KOPT-K1 (cell line): ENCODE data around the gene SLC22A23.

Source experiments
- H3K27ac ChIP-seq: fragments of 200-600 bp; sonication (generic); 2 replicates; pipeline ENCODE4 v1.5.1; 2016; ENCODE audit warnings: antibody characterized with exemption, mild to moderate bottlenecking, low read depth, low read length; ENCODE audit not compliant: poor library complexity, severe bottlenecking
- H3K36me3 ChIP-seq: fragments of 200-600 bp; sonication (generic); 2 replicates; pipeline ENCODE4 v1.5.1; 2017; ENCODE audit warnings: antibody characterized with exemption, mild to moderate bottlenecking, low read length, moderate library complexity; ENCODE audit not compliant: insufficient read depth
- H3K9me3 ChIP-seq: fragments of 200-600 bp; sonication (generic); 2 replicates; pipeline ENCODE4 v1.5.1; 2017; ENCODE audit warnings: antibody characterized with exemption, low read length, mild to moderate bottlenecking; ENCODE audit not compliant: insufficient read depth, poor library complexity, severe bottlenecking

The SLC22A23 gene

GRCh38 chr6:3323696-3324261, 133.1 kb downstream of the SLC22A23 start:
- no peaks in the 10 kb centered on the region for H3K9me3 ChIP-seq
- no peak overlapping the region for H3K27ac ChIP-seq
- no peaks in the 10 kb centered on the region for H3K36me3 ChIP-seq

- H3K9me3 ChIP-seq, result no peaks in the 10 kb centered on the region
- H3K36me3 ChIP-seq, result no peaks in the 10 kb centered on the region
These were observed 133.7 kb downstream of the SLC22A23 start for GRCh38 chr6:3323148-3323547.

GRCh38 chr6:3322366-3322890, 134.4 kb downstream of the SLC22A23 start:
- Histone ChIP-seq H3K9me3 (no peaks in the 10 kb centered on the region), H3K27ac (no peak overlapping the region), H3K36me3 (no peaks in the 10 kb centered on the region)

More at GRCh38 chr6:3323148-3323547, 133.7 kb downstream of the SLC22A23 start:
- H3K27ac ChIP-seq, result no peak overlapping the region

- no peak overlapping the region for H3K27ac ChIP-seq
- no peaks in the 10 kb centered on the region for H3K9me3 ChIP-seq
- no peaks in the 10 kb centered on the region for H3K36me3 ChIP-seq
These were observed 135.0 kb downstream of the SLC22A23 start for GRCh38 chr6:3321875-3322274.

GRCh38 chr6:3321042-3321441, 135.8 kb downstream of the SLC22A23 start:
- no peak overlapping the region for H3K27ac ChIP-seq
- no peaks in the 10 kb centered on the region for H3K9me3 ChIP-seq
- no peaks in the 10 kb centered on the region for H3K36me3 ChIP-seq

GRCh38 chr6:3320238-3320811, 136.5 kb downstream of the SLC22A23 start:
- Histone ChIP-seq H3K27ac (no peak overlapping the region), H3K9me3 (no peaks in the 10 kb centered on the region), H3K36me3 (no peaks in the 10 kb centered on the region)

- H3K36me3 ChIP-seq, result no peaks in the 10 kb centered on the region
- no peaks in the 10 kb centered on the region for H3K9me3 ChIP-seq
- no peak overlapping the region for H3K27ac ChIP-seq
These were observed 137.1 kb downstream of the SLC22A23 start for GRCh38 chr6:3319610-3320200.

GRCh38 chr6:3318821-3319540, 137.9 kb downstream of the SLC22A23 start:
- Histone ChIP-seq H3K36me3 (no peaks in the 10 kb centered on the region), H3K9me3 (no peaks in the 10 kb centered on the region), H3K27ac (peak overlapping the region; percentile 21)

GRCh38 chr6:3318226-3318625, 138.6 kb downstream of the SLC22A23 start:
- Histone ChIP-seq H3K27ac (peak overlapping the region; percentile 21), H3K36me3 (no peaks in the 10 kb centered on the region), H3K9me3 (no peaks in the 10 kb centered on the region)

GRCh38 chr6:3317741-3318211, 139.1 kb downstream of the SLC22A23 start:
- H3K9me3 ChIP-seq, result no peaks in the 10 kb centered on the region
- peak overlapping the region; percentile 0 for H3K27ac ChIP-seq
- H3K36me3 ChIP-seq, result no peaks in the 10 kb centered on the region

- H3K9me3 ChIP-seq, result no peaks in the 10 kb centered on the region
- H3K27ac ChIP-seq, result no peak overlapping the region
- H3K36me3 ChIP-seq, result no peaks in the 10 kb centered on the region
These were observed 140.0 kb downstream of the SLC22A23 start for GRCh38 chr6:3316818-3317217.

- no peaks in the 10 kb centered on the region for H3K36me3 ChIP-seq
These were observed 140.5 kb downstream of the SLC22A23 start for GRCh38 chr6:3316331-3316730.

GRCh38 chr6:3315841-3316240, 141.0 kb downstream of the SLC22A23 start:
- Histone ChIP-seq H3K9me3 (no peaks in the 10 kb centered on the region), H3K27ac (no peak overlapping the region), H3K36me3 (no peaks in the 10 kb centered on the region)

More at GRCh38 chr6:3316331-3316730, 140.5 kb downstream of the SLC22A23 start:
- no peaks in the 10 kb centered on the region for H3K9me3 ChIP-seq
- H3K27ac ChIP-seq, result no peak overlapping the region

- Histone ChIP-seq H3K36me3 (no peaks in the 10 kb centered on the region), H3K27ac (no peak overlapping the region), H3K9me3 (no peaks in the 10 kb centered on the region)
These were observed 142.0 kb downstream of the SLC22A23 start for GRCh38 chr6:3314621-3315467.
